BJ (cell line): ENCODE results near the gene ZFP62. TPM values are rescaled to one million over a fixed set of nuclear protein-coding genes. Genes with fewer than 3 reads are reported as not detected.

Experiments used
- CTCF ChIA-PET: fragments of 350-600 bp; formaldehyde crosslinking; extraction: SDS; loops from one replicate; lab custom pipeline; 2021; ENCODE audit warnings: antibody characterized with exemption, inconsistent platforms; lab: Yijun Ruan, JAX
- POLR2A ChIA-PET: fragments of 300-600 bp; sonication (Branson Sonifier 250); formaldehyde crosslinking; extraction: SDS; loops from one replicate; lab custom pipeline; 2021; ENCODE audit warnings: antibody characterized with exemption; lab: Charles Lee
- DNase-seq: peaks from one replicate; pipeline ENCODE4 v3.0.0-alpha.2; 2011; ENCODE audit warnings: low read depth
- H3K27me3 ChIP-seq: 2 replicates; pipeline ENCODE4 v1.6.0; 2011; ENCODE audit warnings: low read length; ENCODE audit not compliant: control insufficient read depth, insufficient read depth
- H3K36me3 ChIP-seq: 2 replicates; pipeline ENCODE4 v1.5.1; 2011; ENCODE audit warnings: low read length; ENCODE audit not compliant: control insufficient read depth, insufficient read depth
- H3K4me3 ChIP-seq: 2 replicates; pipeline ENCODE4 v1.5.1; 2011; ENCODE audit warnings: low read depth, mild to moderate bottlenecking, control low read depth, low read length
- CTCF ChIP-seq: IDR thresholded peaks from 2 replicates; pipeline ENCODE4 v1.5.1; 2011; ENCODE audit warnings: low read depth, mild to moderate bottlenecking, control low read depth, inconsistent platforms, low read length, moderate library complexity; ENCODE audit not compliant: insufficient read depth
- polyA plus RNA-seq: library from polyadenylated mRNA; depleted of rRNA; stranded (reverse); fragments of >200 nt; gene quantifications from 2 replicates; pipeline ENCODE4 v1.2.3, GENCODE V29; 2011

Gene ZFP62
- polyA plus RNA-seq, 1 experiment: 5.4 TPM

- CTCF ChIA-PET: no interaction called here
- H3K36me3 ChIP-seq: peaks cover 17% of the 10 kb centered on the region
- no peak for TF ChIP-seq CTCF
- POLR2A ChIA-PET: no interaction called here
- H3K27me3 ChIP-seq: no peaks in the 10 kb centered on the region
- H3K4me3 ChIP-seq: no peak overlapping the region
- no peak for DNase-seq
Observed at GRCh38 chr5:180853121-180853847, 7.8 kb downstream of the ZFP62 start.

- no peaks in the 10 kb centered on the region for H3K27me3 ChIP-seq
- TF ChIP-seq CTCF: no peak
- H3K36me3 ChIP-seq: peaks cover 17% of the 10 kb centered on the region
- ChIA-PET CTCF (no interaction called here), POLR2A (no interaction called here)
- no peak for DNase-seq
- no peak overlapping the region for H3K4me3 ChIP-seq
Observed at GRCh38 chr5:180852495-180852894, 8.6 kb downstream of the ZFP62 start.

DNA sequence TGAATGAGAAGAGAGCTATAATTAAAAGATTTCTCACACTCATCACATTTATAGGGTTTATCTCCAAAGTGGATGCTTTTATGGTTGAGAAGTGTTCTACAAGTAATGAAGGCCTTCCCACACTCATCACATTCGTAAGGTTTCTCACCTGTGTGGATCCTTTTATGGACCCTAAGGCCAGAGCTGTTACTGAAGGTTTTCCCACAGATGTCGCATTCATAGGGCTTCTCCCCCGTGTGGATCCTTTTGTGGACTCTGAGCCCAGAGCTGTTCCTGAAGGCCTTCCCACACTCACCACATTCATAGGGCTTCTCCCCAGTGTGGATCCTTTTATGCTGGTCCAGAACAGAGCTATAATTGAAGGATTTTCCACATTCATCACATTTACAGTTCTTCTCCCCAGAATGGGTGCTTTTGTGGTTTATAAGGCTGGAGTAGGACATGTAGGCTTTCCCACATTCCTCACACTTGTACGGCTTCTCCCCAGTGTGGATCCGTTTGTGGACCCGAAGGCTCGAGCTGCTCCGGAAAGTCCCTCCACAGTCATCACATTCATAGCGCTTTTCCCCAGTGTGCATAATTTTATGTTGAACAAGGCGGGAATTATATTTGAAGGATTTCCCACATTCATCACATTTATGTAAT, 10.5 kb downstream of the ZFP62 start:
- Histone ChIP-seq H3K27me3 (no peaks in the 10 kb centered on the region), H3K36me3 (peaks cover 14% of the 10 kb centered on the region), H3K4me3 (no peak overlapping the region)
- CTCF ChIA-PET: no interaction called here
- POLR2A ChIA-PET: no interaction called here
- no peak for TF ChIP-seq CTCF
- no peak for DNase-seq

DNA sequence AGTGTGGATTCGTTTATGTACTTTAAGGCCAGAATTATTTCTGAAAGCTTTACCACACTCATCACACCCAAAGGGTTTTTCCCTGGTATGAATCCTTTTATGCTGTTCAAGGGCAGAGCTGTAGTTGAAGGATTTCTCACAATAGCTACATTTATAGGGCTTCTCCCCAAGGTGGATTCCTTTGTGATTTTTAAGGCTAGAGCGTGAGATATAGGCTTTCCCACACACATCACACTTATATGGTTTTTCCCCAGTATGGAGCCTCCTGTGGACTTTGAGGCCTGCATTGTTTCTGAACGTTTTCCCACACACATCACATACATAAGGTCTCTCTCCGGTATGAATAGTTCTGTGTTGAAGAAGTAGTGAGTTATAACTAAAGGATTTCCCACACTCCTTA, 11.2 kb downstream of the ZFP62 start:
- H3K27me3 ChIP-seq: no peaks in the 10 kb centered on the region
- POLR2A ChIA-PET: no interaction called here
- CTCF ChIA-PET: interaction anchor here (0.9 kb wide), 1 partner anchor 19 kb away, joined by 5 read pairs; no protein-coding TSS in a partner anchor
- no peak for TF ChIP-seq CTCF
- peaks cover 14% of the 10 kb centered on the region for H3K36me3 ChIP-seq
- H3K4me3 ChIP-seq: no peak overlapping the region
- no peak for DNase-seq

- H3K36me3 ChIP-seq: peaks cover 14% of the 10 kb centered on the region
- CTCF ChIA-PET: no interaction called here
- H3K4me3 ChIP-seq: no peak overlapping the region
Observed at GRCh38 chr5:180848878-180849277, 12.2 kb downstream of the ZFP62 start.

More at GRCh38 chr5:180848878-180849277, 12.2 kb downstream of the ZFP62 start:
- no peak for DNase-seq
- no peak for TF ChIP-seq CTCF
- POLR2A ChIA-PET: no interaction called here
- H3K27me3 ChIP-seq: no peaks in the 10 kb centered on the region
